G401 (cell line): ENCODE results near the gene DUSP22. TPM values are rescaled to one million over a fixed set of nuclear protein-coding genes. Genes with fewer than 3 reads are reported as not detected.

Experiments used
- DNase-seq: peaks from one replicate; pipeline ENCODE4 v3.0.0-alpha.2; 2015; ENCODE audit warnings: low spot score
- in situ Hi-C: cut with HindIII; loops from 2 replicates; pipeline ENCODE4 v1.10.0; 2016; ENCODE audit warnings: low sequenced_read_pairs, mixed read lengths
- total RNA-seq: library from RNA; depleted of rRNA; stranded (reverse); fragments of >200 nt; shearing (Covaris generic); gene quantifications from 2 replicates; pipeline ENCODE4 v1.2.3, GENCODE V29; 2014

The DUSP22 gene
- total RNA-seq, 1 experiment from 2014 or later: 16.9 TPM

GRCh38 chr6:381742-382461 lies 89.6 kb downstream of the DUSP22 start:
- in situ Hi-C loops: no loop called here
- no peak for DNase-seq

DNA sequence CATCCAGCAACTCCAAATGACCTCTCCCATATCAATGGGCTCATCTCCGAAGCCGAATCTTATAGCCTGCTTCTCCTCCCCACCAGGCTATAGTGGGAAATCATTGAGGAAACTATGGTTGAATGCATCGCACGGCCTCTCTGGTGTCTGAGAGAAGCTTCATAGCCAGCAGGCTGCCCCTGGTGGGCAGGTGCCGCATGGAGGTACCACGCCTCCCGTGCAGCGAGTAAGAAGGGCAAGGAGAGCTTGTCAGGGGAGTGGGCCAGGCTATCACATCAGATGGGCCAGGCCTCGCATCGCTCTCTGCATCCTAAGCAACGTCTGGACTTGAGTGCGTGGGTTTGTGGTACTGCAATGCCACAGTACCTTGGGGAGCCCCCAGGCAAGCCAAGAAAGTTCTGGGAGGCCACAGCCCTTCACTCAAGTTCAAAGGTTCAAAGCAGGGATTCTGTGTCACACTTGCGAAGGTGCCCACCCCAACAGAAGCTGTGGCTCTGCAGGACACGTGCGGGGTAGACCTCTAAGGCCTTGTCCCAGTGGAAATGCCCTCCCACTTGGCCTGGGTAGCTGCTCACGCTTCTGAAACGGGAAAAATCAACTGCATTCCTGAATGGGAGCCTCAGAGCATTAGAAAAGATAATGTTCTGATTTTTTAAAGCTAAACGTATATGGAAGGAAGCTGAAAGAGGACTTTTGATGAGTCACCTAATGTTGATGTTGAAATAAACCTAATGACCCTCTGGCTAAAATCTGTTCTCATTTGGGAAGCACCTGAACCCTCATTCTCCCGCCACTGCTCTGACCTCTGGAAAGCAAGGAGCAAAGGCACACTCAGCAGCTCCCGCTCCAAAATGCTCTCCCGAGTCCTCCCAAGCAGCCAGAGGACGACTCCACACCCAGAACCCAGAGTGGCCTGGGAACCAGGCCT lies 90.9 kb downstream of the DUSP22 start:
- in situ Hi-C loops: no loop called here
- DNase-seq: no peak

DNA sequence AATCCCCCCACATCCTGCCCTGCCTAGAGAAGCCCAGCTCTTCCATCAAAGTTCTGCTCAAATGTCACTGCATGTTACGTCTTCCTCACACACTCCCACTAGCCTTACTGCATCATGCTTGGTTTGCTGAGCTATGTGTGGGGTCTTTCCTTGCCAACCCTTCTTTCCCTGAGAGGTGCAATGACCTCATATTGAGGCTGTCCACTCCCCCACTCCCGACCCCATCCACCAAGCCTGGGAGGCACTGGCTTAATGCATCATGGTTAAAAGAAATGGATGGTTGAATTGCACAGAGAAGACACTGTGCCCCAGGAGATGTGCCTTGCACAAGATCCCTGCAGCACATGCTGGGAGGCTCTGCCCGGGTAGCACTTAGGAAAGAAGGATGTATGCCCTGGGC lies 91.6 kb downstream of the DUSP22 start:
- no peak for DNase-seq
- in situ Hi-C loops: no loop called here

- DNase-seq: no peak
- in situ Hi-C loops: no loop called here
These were observed 92.6 kb downstream of the DUSP22 start for GRCh38 chr6:384898-385297.

DNA sequence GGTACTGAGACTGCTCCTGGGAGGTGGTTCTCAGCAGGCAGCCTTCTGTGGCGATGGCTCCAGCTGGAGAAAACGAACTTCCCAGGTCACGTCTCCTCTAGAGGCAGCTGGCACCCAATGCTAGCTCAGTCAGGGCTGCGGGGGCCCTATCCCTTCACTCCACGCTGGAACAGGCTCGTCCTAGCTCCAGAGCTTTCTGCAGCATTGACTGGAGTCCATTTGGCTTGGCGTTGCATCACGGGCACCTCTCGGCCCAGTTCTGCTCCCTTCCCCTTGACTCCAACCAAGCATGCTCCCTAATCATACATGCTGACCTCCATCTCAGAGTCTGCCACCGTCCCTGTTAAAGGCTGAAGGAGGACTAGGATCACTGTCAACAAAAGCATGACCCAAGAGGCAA lies 93.3 kb downstream of the DUSP22 start:
- DNase-seq: no peak
- in situ Hi-C loops: no loop called here

DNA sequence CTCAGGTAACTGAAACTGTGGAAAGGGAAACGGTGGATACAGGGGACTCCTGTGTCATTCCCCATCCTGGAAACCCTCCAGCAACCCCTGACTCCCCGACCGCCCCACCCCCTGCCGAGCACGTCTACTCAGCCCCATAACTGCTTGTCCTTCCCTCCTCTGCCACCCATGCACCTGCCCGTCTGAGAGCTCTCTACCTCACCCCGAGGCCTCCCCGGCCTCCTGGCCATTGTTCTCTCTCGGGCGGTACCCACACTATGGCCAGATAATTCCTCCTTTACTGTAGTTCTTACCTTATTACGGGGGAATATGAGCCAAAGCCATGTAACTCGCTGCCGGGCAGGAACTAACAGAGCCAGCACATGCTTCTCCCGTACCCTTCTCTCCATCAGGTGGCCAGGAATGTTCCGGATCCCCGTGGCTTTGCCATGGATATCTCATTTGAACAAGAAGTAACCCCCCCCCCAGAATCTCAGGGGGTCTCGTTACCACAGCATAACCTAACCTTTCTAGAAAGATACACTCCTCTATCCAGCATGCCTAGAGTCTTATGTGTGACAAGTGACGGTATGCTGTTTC lies 94.5 kb downstream of the DUSP22 start:
- DNase-seq: no peak
- in situ Hi-C loops: no loop called here

DNA sequence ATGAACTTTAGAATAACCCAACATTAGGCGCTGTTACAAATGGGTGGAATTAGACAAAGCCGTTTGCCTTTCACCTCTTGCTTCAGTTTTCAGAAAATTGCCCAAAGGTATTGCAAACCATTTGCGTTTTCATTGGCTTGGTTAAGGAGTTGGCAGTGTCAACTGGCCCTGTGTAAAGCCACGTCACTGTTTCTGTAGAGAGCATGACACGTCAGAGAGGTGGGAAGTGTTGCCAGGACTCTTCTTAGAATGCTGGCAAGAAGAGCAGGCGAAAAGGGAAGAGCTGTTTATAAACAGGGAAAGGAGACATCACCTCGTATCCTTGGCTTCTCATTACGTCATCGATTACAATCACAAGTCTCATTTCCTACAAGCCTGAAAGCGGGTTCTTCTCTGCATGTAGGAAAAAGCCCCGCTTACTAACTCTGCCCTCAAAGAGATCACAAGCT lies 95.0 kb downstream of the DUSP22 start:
- in situ Hi-C loops: no loop called here
- no peak for DNase-seq

GRCh38 chr6:388202-388903 lies 96.1 kb downstream of the DUSP22 start:
- DNase-seq: no peak
- in situ Hi-C loops: no loop called here

GRCh38 chr6:389143-389542 lies 96.9 kb downstream of the DUSP22 start:
- no peak for DNase-seq
- in situ Hi-C loops: no loop called here

DNA sequence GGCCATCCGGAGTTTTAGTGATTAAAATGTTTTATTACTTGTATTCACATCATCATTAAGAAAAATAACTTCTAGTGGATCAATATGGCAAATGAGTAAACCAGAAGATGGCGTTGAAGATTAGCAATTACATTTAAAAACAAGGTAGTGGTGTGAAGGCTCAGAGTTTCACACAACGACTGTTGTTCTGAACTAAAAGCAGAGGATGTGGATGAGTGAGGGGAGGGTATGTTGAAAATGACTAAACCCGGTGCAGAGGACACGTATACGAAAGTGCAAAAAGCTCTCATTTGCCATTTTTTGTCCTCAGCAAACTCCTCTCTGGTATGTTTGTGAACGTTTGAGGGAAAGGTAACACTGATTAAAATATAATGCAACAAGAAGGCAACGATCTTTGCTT lies 97.3 kb downstream of the DUSP22 start:
- DNase-seq: no peak
- in situ Hi-C loops: no loop called here

GRCh38 chr6:390914-391558 lies 98.7 kb downstream of the DUSP22 start:
- DNase-seq: no peak
- in situ Hi-C loops: no loop called here

DNA sequence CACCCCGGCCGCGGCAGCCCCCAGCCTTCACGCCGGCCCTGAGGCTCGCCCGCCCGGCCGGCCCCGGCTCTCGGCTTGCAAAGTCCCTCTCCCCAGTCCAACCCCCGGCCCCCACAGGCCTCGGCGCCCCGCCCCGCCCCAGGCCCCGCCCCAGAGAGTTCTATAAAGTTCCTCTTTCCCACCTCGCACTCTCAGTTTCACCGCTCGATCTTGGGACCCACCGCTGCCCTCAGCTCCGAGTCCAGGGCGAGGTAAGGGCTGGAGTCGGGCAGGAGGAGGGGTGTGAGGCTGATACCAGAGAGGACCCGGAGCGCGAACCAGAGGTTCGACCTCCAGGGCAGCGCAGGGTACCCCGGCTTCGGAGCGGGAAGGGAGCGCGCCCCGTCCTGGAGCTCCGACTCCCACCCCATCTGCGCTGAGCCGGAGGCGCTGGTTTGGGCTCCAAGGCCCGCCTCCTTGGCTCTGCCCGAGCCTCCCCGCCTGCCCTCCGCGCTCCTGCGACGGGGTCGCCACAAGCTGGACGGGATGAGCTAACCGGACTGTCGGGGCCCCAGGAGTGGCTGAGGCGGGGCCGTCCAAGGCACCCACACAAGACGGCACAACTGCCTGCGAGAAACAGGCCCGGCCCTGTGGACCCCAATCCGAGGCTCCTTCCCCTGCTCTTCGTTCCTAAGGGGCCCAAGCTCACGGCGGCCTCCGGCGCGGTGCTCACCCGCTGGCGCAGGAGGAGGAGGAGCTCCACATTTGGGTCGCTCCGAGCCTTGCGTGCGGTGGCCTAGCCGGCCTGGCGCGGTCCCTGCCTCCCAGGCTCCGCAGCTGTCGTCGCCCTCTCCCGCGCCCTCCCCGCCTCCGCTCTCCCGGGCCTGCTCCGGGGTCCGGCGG lies 99.5 kb downstream of the DUSP22 start, which contains the start of gene IRF4:
Gene IRF4 (plus strand): TSS at position 194 of the 882 bp plus-strand sequence. CDS start 1,401 bp downstream, outside the sequence.
- DNase-seq: no peak
- in situ Hi-C loops: no loop called here

GRCh38 chr6:392441-393390 lies 100.4 kb downstream of the DUSP22 start:
- in situ Hi-C loops: no loop called here
- DNase-seq: no peak

GRCh38 chr6:393391-394221 lies 101.3 kb downstream of the DUSP22 start:
- in situ Hi-C loops: no loop called here
- DNase-seq: no peak

DNA sequence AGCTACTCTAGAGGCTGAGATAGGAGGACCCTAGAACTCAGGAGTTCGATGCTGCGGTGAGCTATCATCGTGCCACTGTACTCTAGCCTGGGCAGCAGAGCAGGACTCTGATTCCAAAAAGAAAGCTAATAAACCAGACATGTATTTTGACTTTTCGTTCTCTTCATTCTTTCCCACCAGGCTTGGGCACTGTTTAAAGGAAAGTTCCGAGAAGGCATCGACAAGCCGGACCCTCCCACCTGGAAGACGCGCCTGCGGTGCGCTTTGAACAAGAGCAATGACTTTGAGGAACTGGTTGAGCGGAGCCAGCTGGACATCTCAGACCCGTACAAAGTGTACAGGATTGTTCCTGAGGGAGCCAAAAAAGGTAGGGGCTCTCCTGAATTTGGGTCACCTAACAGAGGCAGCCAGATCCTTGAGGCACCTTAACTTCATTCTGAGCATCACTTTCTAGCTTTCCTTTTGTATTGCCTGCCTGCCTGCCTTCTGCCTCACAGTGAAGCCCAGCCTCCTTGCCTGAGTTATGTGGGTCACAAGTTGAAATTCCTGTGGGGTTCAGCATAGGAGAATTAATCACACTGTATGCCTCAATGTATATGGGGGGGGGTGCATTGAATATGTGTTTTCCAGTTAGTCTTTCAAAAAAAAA lies 102.5 kb downstream of the DUSP22 start:
- no peak for DNase-seq
- in situ Hi-C loops: no loop called here
